Calu3 (cell line): ENCODE results near the gene MYLK. TPM values are rescaled to one million over a fixed set of nuclear protein-coding genes. Genes with fewer than 3 reads are reported as not detected.

Experiments
- BruUV-seq: library from RNA; stranded (reverse); fragments of 400-500 nt; replicated peaks from 2 replicates; lab custom pipeline; 2021; lab: Mats Ljungman, UMichigan
- CTCF ChIA-PET: fragments of 300-600 bp; sonication (Branson Sonifier 250); formaldehyde crosslinking; loops from one replicate; lab custom pipeline; 2022; ENCODE audit warnings: antibody characterized with exemption; lab: Charles Lee
- DNase-seq: peaks from one replicate; pipeline ENCODE4 v3.0.0; 2022
- H3K27ac Mint-ChIP-seq: one replicate; pipeline ENCODE4 v1.8.0; 2022; ENCODE audit warnings: mixed read lengths; ENCODE audit not compliant: unreplicated experiment
- H3K27me3 Mint-ChIP-seq: one replicate; pipeline ENCODE4 v1.8.0; 2022; ENCODE audit warnings: mixed read lengths; ENCODE audit not compliant: unreplicated experiment
- H3K36me3 Mint-ChIP-seq: one replicate; pipeline ENCODE4 v1.8.0; 2022; ENCODE audit warnings: mild to moderate bottlenecking, moderate library complexity, mixed read lengths; ENCODE audit not compliant: insufficient read depth, unreplicated experiment
- H3K4me1 Mint-ChIP-seq: one replicate; pipeline ENCODE4 v1.8.0; 2022; ENCODE audit warnings: mild to moderate bottlenecking, low read depth, mixed read lengths; ENCODE audit not compliant: unreplicated experiment
- H3K4me3 Mint-ChIP-seq: one replicate; pipeline ENCODE4 v1.8.0; 2022; ENCODE audit warnings: mild to moderate bottlenecking, low read depth, moderate library complexity, mixed read lengths; ENCODE audit not compliant: unreplicated experiment
- H3K9me3 Mint-ChIP-seq: one replicate; pipeline ENCODE4 v1.8.0; 2022; ENCODE audit warnings: low read depth, mixed read lengths; ENCODE audit not compliant: unreplicated experiment
- CTCF ChIP-seq: fragments of 200-600 bp; IDR thresholded peaks from one replicate; pipeline ENCODE4 v1.8.0; 2022; ENCODE audit warnings: antibody characterized with exemption; ENCODE audit not compliant: unreplicated experiment
- intact Hi-C: fragments of 100-400 bp; cut with micrococcal nuclease; formaldehyde crosslinking; loops from one replicate; pipeline ENCODE4 v1.10.0; 2022; ENCODE audit not compliant: unreplicated experiment
- total RNA-seq: library from RNA; stranded (reverse); gene quantifications from 2 replicates; pipeline ENCODE4 v1.2.3, GENCODE V29; 2022

MYLK gene
- total RNA-seq, 1 experiment from 2014 or later = 10.7 TPM

DNA sequence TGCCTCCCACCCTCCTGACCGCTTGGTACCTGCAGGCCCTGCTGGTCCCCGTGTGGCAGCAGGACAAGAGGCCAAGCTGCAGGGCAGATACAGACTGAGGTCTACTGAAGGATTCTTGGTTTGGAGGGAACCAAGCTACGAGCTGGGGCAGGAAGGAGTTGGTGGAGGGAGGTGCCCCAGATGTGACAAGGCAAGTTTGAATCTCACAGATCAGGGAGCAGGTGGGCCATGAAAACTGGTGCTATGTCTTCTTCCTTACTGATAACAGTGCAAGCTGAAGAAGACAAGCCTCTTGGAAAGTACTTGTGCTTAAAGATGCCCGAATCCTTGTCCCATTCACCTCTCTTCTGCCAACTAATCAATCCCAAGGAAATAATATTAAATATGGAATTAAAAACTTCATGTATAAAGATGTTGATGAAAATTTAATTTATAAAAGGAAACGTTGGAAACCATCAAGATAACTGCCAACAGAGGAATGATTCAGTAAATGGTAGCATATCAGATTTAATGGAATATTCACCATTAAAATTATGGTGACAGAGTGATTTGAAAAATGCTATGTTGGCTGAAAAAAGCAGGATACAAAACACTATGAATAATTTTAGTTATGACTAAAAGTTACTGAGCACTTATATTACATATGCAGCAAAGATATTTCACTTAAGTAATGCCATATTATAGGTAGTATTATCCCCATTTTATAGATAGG lies 107.9 kb downstream of the MYLK start:
- no peak for TF ChIP-seq CTCF
- Mint-ChIP-seq H3K27me3 (no peaks in the 10 kb centered on the region), H3K4me3 (no peak overlapping the region), H3K36me3 (no peaks in the 10 kb centered on the region), H3K9me3 (no peaks in the 10 kb centered on the region), H3K4me1 (peaks cover 9% of the 10 kb centered on the region), H3K27ac (no peak overlapping the region)
- no TSS peak for BruUV-seq
- DNase-seq = no peak
- CTCF ChIA-PET = no interaction called here
- intact Hi-C loops = no loop called here

DNA sequence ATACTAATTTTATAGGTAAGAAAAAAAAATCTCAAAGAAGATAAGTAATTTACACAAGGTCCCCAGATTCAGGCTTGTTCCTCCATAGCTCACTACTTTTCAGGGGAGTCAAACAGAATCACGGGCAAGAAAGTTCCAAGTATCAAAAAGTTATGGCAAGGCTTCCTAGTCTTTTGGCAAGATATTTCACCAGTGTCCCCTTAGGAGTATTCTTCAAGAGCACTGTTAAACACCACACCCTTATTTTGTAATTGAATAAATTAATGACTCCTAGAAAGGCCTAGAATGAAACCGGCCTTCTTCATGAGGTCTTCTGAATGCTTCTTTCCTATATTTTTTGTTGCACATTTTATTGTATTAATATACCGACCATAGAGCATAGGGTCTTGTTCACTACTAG lies 109.7 kb downstream of the MYLK start:
- CTCF ChIA-PET = no interaction called here
- H3K36me3 Mint-ChIP-seq = no peaks in the 10 kb centered on the region
- no peaks in the 10 kb centered on the region for H3K9me3 Mint-ChIP-seq
- no peaks in the 10 kb centered on the region for H3K4me1 Mint-ChIP-seq
- H3K27me3 Mint-ChIP-seq = no peaks in the 10 kb centered on the region
- intact Hi-C loops = no loop called here
- TF ChIP-seq CTCF = no peak
- DNase-seq = no peak
- no TSS peak for BruUV-seq
- H3K4me3 Mint-ChIP-seq = no peak overlapping the region
- H3K27ac Mint-ChIP-seq = no peak overlapping the region

- no peak overlapping the region for H3K27ac Mint-ChIP-seq
- no peaks in the 10 kb centered on the region for H3K36me3 Mint-ChIP-seq
- H3K4me1 Mint-ChIP-seq = no peaks in the 10 kb centered on the region
- no peaks in the 10 kb centered on the region for H3K27me3 Mint-ChIP-seq
- TF ChIP-seq CTCF = no peak
- no TSS peak for BruUV-seq
- no peak for DNase-seq
- no peak overlapping the region for H3K4me3 Mint-ChIP-seq
- no peaks in the 10 kb centered on the region for H3K9me3 Mint-ChIP-seq
- intact Hi-C loops = no loop called here
- CTCF ChIA-PET = no interaction called here
Observed at GRCh38 chr3:123773681-123774431, 110.3 kb downstream of the MYLK start.

DNA sequence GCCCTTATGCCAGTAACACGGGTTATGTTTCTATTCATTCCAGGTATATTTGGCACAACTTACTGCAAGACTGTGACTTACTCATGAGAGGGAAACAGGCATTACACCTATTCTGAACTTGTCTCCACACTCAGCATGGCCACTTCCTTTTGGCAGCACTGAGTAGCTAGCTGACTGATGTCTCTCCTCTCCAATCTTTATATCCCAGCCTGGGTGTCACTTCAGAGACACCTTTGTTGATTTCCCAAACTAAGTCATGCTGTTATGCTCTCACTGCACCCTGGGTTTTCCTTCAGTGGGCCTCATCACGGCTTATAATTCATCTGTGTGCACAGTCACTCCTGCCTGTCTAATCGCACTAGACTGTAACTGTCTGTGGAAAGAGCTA lies 114.8 kb downstream of the MYLK start:
- H3K4me1 Mint-ChIP-seq = peaks cover 14% of the 10 kb centered on the region
- TF ChIP-seq CTCF = no peak
- no peak overlapping the region for H3K27ac Mint-ChIP-seq
- no TSS peak for BruUV-seq
- H3K27me3 Mint-ChIP-seq = no peaks in the 10 kb centered on the region
- DNase-seq = no peak
- intact Hi-C loops = no loop called here
- CTCF ChIA-PET = no interaction called here
- H3K4me3 Mint-ChIP-seq = no peak overlapping the region
- no peaks in the 10 kb centered on the region for H3K9me3 Mint-ChIP-seq
- no peaks in the 10 kb centered on the region for H3K36me3 Mint-ChIP-seq
